HG03460 (cell line): ENCODE measurements around the gene RHBDL1.

Experiments
- ATAC-seq: cut with Tn5 transposase; IDR thresholded peaks from one replicate; pipeline ENCODE4 v1.9.1; 2021; ENCODE audit not compliant: unreplicated experiment

RHBDL1 gene

DNA sequence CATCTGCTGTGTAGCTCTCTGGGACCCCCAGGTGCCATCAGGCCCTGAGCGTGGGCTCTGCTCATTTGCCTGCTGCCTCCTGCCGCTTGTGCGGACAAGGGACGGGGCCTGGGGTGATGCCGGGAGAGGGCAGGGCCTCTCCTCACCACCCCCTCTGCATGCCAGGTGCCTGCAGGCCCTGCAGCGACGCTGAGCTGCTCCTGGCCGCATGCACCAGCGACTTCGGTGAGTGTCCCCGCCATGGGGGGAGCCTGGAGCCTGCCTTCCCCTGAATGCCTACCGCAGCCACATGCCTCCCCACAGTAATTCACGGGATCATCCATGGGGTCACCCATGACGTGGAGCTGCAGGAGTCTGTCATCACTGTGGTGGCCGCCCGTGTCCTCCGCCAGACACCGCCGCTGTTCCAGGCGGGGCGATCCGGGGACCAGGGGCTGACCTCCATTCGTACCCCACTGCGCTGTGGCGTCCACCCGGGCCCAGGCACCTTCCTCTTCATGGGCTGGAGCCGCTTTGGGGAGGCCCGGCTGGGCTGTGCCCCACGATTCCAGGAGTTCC, 41.4 kb downstream of the RHBDL1 start:
- ATAC-seq = no peak

GRCh38 chr16:717450-718245, 42.2 kb downstream of the RHBDL1 start:
- no peak for ATAC-seq

- no peak for ATAC-seq
Measured at GRCh38 chr16:718389-718788, 42.9 kb downstream of the RHBDL1 start.

DNA sequence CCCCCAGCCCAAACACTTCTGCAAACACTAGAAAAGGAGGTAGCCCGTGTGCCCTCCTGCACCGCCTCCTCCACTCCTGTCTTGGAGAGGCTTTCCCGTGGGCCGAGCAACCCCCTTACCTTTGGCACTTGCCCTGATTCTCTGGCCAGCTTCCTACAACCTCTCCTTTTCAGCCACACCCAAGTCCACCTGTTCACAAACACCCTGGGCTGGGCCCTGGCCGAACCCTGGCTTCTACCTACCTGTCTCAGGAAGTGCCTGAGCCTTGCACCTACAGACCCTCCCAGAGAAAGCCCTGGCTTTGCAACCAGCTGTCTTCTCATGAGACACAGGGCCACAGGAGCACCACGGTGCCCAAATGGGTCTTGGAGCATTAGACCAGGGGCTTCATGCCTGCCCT, 43.5 kb downstream of the RHBDL1 start:
- ATAC-seq = no peak

GRCh38 chr16:719815-720446, 44.5 kb downstream of the RHBDL1 start:
- ATAC-seq = no peak

DNA sequence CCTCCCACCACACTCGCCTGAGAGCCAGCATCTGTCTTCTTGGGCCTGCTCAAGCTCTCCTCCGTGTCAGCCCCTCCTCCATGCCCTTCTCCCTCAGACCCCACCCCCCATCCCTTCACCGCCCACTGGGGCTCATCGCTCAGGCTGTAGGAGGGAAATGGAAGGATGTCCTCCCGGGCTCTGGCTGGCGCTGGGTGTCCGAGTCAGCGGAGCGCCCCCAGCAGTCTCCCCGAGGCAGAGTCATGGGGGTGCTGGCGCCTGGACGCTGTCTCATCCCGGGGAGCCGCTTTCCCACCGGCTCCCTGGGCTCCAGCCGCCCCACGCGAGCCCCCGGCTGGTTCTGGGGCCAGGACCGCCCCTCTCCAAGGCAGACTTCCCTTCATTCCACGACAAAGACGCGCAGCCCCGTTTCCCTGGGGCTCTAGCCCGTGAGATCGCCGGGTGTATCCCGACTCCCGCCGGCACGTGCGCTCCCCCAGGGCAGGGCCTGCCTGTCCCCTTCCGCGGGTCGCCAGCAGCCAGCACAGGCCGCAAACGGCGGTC, 45.0 kb downstream of the RHBDL1 start:
- ATAC-seq = peak; percentile 29

DNA sequence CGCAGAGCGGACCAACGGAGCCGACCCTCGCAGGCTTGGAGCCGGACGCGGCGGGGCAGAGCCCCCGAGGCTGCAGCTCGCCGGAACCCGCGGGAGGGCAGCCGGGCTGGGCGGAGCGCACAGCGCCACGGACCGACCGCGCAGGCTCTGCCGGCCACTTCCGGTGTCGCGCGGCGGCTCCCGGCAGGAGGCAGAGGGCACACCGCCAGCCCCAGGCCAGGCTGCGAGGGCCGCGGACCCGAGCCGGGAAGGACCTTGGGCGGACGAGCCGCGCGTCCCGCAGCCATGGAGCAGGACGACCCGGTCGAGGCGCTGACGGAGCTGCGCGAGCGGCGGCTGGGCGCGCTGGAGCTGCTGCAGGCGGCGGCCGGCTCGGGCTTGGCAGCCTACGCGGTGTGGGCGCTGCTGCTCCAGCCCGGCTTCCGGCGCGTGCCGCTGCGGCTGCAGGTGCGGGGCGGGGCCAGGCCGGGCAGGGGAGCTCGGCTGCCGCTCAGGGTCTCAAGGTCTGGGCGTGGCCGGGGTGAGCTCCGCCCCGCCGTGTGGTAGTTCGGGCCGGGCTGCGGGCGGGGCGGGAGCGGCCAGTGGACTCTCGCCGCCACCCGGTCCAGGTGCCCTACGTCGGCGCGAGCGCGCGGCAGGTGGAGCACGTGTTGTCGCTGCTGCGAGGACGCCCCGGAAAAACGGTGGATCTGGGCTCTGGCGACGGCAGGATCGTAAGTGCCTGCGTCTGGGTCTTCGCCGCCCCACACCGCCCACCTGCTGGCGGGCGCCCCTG, 45.7 kb downstream of the RHBDL1 start, which contains the start of gene ANTKMT:
Gene ANTKMT (plus strand): TSS at position 157 of the 775 bp plus-strand sequence. CDS start 129 bp downstream, at position 286.
- peak; percentile 59 for ATAC-seq

DNA sequence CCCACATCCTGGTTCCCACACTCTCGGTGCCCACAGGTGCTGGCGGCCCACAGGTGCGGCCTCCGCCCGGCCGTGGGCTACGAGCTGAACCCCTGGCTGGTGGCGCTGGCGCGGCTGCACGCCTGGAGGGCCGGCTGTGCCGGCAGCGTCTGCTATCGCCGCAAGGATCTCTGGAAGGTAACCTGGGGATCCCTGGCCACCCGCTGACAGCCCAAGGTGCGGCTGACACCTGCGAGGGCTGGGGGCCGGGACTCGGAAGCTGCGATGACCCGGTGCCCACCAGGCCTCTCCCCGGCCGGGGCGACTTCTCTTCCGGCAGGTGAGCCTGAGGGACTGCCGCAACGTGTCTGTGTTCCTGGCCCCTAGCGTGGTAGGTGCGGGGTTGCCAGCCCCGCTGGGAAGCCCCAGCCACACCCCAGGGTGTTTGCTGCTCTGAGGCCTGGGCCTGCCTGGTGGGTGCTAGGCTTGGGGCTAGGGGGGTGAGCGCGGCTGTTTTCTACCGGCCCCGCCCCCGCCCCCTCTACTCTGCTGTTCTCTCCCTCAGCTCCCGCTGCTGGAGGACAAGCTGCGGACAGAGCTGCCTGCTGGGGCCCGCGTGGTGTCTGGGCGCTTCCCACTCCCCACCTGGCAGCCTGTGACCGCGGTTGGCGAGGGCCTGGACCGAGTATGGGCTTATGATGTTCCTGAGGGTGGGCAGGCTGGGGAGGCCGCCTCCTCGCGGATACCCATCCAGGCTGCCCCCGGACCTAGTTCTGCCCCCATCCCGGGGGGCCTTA, 46.5 kb downstream of the RHBDL1 start:
- ATAC-seq = no peak

GRCh38 chr16:722835-723633, 47.6 kb downstream of the RHBDL1 start:
- no peak for ATAC-seq

GRCh38 chr16:723695-724094, 48.2 kb downstream of the RHBDL1 start:
- no peak for ATAC-seq

DNA sequence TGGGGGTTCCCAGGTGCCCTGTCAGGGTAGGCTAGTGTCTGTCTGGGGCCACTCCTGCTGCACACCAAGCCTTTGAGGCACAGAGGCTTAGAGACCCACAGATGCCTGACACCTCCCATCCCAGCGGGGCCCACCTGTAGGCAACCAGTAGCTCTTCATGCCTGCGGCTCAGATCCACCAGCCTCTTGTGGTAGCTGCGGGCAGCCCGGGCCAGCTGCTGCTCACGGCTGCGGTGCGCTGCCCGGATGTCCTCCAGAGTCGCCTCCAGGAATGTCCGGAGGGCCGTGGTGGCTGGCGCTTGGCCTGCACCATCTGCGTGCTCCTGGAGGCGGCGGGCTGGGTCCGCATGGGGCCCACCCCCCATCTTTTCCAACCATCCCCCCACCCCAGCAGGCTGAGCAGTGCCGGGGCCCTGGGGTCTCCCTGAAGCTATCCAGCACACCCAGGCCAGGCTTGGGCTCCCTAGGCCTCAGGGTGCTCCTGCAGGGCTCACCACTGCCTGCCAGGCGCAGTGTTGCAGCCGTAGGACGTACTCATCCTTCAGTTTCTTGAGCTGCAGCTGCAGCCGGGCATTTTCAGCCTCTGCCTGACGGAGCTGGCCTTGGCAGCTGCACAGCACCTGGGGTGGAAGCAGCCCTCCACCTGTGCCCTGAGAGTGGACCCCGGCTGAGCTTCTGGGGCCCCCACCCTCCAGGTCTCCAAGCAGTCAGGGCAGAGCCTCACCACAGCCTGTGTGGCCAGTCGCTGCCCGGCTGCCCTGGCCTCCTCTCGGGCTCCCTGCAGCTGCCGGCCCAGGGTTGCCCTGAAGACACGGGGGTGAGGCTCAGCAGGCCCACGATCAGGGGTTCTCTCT, 48.9 kb downstream of the RHBDL1 start:
- ATAC-seq = no peak

DNA sequence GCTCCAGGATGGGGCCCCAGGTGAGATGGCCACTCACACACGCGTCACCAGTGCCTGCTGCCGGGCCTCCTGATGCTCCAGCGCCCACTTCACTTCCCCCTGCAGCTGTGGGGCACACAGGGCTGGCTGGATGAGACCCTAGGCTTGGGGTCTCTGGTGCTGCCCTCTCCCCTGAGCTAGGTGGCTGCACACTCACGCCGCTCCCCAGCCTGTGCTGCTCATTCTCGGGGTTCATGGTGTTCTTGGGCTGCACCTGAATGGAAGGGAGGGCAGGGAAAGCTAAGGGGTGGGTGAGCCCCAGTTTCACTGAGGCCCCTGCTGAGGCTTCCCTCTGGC, 49.5 kb downstream of the RHBDL1 start:
- ATAC-seq = no peak

- no peak for ATAC-seq
Measured at GRCh38 chr16:725463-726187, 50.2 kb downstream of the RHBDL1 start.

DNA sequence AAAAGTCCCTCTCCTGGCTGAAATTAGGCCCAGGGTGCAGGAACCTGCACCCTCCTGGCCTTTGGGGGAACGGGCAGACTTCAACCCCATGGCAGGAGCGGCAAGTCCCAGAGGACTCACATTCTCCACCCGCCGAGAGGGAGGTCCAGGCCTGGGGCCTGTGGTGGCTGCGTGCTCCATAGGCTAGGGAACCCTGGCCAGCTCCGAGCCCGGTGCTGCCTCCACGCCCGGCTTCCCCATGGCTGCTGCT, 50.6 kb downstream of the RHBDL1 start:
- no peak for ATAC-seq

DNA sequence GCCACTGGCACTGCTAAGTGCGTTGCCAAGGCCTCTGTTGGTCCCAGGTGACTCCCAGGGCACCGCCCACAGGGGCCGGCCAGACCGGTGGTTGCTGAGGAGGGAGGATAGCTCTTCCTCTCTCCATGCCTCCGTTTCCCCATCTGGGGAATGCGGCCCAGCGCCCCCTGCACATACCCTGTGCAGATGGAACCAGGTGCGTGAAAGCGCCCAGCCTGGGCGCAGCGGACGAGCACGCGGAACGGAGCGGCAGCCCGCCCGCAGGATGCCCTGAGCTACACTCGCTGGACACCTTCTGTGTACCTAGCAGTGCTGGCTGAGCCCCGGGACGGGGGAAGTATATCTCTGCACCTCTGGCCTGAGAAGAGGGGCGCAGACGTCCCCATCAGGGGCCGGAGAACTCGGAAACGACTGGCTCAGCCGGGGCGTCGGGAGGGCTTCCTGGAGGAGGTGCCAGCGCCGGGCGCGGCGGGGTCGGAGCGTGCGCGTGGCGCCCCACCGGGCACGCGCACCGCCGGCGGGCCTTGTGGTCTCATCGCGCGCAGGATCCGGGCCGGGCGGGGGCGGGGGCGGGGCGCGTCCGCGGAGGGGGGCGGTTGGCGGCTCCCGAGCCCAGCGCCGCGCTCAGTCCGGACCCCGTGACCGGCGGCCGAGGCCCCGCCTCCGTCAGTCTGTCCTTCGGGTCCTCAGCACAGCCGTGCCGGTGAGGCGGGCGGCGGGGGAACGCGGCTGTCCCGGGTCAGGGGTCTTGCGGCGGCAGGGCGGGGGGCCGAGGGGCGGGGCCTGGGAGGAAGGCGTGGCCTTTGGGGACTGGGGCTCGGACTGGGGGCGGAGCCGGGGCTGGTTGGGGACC, 51.2 kb downstream of the RHBDL1 start, which contains the start of the genes CCDC78 and HAGHL:
Gene CCDC78 (minus strand): TSS at position 6 of the 853 bp plus-strand sequence. CDS start 76 bp downstream, outside the sequence.
Gene HAGHL (plus strand): TSS at position 669 of the 853 bp plus-strand sequence. CDS start 404 bp downstream, outside the sequence.
- no peak for ATAC-seq

DNA sequence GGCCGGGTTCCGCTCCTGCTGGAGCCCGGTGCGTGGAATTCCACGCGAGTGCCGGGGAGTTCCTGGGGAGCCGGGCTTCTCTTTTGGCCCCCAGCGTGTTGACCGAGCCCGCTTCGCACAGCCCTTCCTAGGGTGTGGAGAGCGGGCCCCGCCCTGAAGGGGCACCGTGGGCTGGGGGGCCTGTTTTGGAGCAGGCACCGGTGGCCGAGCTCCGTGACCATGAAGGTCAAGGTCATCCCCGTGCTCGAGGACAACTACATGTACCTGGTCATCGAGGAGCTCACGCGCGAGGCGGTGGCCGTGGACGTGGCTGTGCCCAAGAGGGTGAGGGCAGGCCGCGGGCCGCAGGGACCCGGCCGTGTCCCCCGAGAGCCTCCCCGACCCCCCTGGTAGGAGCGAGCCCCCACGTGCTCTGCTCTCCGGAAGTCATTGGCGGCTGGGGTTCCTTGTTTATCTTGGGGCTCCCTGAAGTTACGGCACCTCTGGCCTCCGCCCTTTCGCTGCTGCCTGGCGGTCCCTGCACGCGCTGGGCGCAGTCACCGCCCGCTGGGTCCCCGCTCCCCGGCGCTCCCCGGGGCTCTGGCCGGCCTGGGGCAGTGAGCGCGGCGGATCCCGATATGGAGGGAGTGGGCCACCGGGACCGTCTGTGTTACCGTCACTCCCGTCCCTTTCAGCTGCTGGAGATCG, 52.0 kb downstream of the RHBDL1 start:
- ATAC-seq = peak; percentile 5
